NCI-H460 (cell line): ENCODE data around the gene TACR2. TPM values are rescaled to one million over a fixed set of nuclear protein-coding genes. Genes with fewer than 3 reads are reported as not detected.

Experiments
- DNase-seq: peaks from one replicate; pipeline ENCODE4 v3.0.0-alpha.2; 2016; ENCODE audit warnings: low read depth; ENCODE audit errors: extremely low read depth
- polyA plus RNA-seq: library from polyadenylated mRNA; depleted of rRNA; stranded (reverse); fragments of >200 nt; gene quantifications from 2 replicates; pipeline ENCODE4 v1.2.3, GENCODE V29; 2014; cell fraction: nucleus; rRNA removed
- total RNA-seq: library from RNA; depleted of rRNA; stranded (reverse); fragments of >200 nt; shearing (Covaris generic); gene quantifications from 2 replicates; pipeline ENCODE4 v1.2.3, GENCODE V29; 2014; rRNA removed

Gene TACR2
- total RNA-seq = not detected in 2 replicates
- not detected in 2 replicates for polyA plus RNA-seq

DNA sequence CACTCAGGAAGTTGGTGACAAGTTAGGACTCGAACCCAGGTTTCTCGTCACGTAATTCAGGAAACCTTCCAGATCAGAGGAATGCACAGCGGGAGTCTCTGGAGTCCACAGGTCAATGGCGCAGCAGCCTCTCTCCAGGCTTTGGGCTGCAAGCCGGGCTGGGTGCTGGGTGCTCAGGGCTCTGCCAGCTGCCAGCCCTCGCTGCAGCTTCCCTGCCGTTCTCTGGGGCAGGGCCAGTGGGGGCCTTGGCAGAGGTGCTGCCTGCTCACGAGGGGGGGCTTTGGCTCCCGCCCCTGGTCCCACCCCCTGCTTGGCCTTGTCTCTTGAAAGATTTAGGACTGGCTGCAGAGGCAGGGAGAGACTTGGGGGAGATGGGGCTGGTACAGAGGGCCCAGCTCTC, at the start of gene TACR2:
TACR2 (minus strand) TSS at position 224 of the 400 bp plus-strand sequence. CDS start 595 bp downstream, outside the sequence.
- DNase-seq = no peak

DNA sequence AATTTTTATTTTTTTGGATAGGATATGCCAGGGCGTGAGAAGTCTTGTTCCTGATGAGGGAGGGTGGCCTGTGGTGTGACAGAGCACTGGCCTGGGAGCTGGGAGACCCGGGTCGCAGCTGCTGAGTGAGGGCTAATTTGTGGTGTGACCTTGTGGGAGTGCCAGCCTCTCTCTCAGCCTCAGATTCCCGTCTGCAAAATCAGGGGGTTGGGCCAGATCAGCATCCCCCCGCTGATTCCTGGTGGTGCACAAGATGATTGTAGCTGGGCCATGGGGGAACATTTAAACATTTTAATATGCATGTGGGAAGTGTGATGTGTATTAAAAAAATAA, 49.4 kb upstream of the TACR2 start:
- DNase-seq = no peak

GRCh38 chr10:69465457-69466157, 48.9 kb upstream of the TACR2 start:
- no peak for DNase-seq

DNA sequence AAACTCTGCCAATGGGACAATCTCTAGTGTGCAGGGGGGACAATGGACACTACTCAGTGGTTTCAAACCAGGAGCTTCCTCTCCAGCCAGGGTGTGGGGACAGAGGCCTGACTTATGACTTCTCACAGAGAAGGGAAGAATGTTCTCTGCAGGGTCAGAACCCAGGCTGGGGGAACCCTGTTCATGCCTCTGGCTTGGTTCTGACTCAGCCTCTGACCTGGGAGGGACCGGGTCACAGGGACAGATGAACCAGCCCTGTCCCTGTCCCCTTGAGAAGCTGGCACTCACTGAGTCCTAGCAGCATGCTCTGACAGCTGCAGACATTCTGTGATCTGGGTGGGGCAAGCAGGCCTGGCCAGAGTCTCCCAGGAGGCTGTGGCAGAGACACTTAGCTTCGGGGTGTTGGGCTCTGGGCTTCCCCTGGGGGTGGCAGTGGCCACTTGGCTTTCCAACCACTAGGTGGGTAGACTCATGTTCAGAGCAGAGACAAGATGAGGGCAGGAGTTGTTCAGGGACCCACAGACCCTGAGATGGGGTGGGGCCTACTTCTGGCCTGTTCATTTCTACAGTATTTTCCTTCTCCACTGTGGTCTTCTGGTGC, 48.2 kb upstream of the TACR2 start:
- no peak for DNase-seq

- DNase-seq = no peak
Measured at GRCh38 chr10:69464401-69464800, 47.7 kb upstream of the TACR2 start.

- no peak for DNase-seq
Measured at GRCh38 chr10:69463886-69464285, 47.2 kb upstream of the TACR2 start.

DNA sequence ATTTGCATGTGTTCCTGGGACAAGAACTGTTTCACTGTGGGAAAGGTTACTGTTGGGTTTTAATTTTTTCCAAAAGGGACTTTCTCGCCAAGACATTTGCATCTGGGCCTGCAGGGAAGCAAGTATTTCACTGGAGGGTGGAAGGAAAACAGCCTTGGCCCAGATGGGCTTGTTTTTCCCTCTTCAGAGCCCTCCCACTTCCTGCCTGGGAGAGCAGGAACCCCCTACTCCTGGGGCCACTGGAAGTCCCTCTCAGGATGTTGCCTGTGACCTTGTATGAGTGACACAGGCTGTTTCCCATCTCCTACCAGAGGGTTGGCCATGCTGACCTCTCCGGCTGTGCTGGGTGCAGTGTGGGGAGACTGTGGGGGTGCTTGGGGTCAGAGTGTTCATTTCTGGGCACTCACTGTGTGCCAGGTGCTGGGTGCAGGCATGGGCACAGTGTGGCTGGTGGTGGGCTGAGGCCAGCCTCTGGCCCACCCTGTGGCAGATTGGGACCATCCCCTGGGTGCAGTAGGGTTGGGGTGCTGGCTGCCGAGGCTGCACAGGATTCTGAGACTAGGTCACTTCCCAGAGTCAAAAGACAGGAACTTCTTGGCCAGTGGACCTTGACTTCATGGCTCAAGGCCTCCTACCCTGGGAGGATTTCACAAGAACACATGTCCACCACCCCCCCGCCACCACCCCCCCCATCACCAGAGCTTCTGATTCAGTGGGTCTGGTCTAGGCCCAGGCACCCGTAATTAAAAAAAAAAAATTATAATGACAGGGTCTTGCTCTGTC, 44.7 kb upstream of the TACR2 start:
- no peak for DNase-seq

DNA sequence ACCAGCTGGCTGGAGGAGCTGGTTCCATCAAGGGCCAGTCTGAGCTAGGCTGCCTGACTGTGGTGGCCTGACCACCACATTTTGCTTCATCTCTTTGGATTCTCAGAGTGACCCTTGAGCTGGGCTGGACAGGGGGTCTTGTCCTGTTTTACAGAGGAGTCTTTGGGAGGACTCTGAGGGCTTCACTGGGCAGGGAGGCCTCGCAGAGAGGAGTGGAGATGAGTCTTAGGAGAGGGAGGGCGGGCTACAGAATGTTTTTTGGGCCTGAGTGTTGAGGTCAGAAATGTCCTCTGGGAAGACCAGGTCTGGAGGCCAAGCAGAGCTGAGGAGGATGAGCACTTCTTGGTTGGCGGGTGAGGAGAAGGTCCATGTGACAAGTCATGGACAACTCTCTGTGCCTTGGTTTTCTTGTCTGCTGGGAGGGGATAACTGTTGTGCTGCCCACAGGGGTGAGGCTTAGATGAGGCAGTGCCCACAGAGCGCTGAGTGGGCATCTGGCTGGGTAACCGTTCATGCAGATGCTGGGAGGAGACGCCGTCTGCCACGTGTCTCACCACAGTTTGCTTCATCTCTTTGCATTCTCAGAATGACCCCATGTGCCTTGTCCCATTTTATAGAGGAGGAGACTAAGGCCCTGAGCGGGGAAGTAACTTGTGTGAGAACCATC, 44.0 kb upstream of the TACR2 start:
- DNase-seq = no peak

DNA sequence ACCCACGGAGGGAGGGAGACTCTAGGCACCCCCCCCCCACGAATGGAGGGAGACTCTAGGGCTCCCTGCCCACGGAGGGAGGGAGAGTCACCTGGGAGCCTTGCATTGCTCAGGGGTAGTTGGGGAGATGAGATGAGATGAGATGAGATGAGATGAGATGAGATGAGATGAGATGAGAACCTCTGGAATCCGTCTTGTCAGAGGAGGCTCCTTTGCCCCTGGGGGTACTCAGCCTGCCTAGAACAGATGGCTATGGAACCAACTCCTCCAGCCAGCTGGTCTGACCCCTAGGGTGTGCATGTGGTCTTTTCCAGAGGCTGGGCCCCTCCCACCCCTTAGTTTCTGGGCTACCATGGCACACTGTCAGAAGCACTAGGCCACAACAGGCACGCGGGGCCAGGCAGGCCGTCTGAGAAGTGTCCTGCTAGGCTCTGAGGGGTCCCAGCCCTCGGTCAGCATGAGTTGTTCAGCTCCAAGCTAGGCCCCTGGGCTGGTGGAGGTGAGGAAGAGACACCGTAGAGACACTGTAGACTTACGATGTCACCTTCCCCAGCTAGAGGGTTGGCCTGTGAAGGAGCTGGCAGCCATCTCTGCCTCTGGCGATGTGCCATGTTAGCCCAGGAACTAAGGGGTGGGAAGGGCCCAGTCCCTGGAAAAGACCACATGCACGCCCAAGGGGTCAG, 43.3 kb upstream of the TACR2 start:
- no peak for DNase-seq

DNA sequence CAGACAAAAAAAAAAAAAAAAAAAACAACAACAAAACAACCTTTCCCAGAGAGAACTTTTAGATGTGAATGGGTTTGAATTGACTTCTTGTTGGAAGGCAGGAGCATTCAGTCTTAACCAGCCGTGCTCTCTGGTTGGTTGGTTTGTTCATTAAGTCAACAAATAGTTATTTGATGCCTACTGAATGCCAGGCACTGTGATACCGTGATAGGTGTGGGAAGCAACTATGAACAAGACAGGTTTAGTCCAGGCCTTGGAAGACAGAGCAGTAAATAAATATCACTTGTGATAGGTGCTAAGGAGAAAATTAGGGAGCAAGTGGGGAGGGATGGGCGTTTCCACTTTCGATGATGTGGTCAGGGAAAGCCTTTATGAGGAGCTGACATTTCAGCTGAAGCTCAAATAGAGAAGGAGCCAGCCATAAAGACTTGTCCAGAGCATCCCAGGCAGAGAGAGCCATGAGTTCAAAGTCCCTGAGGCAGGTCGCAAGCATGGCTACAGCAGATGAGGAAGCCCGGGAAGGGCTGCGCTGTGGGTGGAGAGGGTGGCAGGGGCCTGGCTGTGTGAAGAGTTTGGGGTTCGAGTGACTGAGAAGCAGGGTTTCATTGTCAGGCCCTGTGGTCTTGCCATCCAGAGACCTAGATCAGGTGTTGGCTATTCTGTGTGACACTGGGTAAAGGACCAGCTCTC, 42.5 kb upstream of the TACR2 start:
- DNase-seq = no peak

DNA sequence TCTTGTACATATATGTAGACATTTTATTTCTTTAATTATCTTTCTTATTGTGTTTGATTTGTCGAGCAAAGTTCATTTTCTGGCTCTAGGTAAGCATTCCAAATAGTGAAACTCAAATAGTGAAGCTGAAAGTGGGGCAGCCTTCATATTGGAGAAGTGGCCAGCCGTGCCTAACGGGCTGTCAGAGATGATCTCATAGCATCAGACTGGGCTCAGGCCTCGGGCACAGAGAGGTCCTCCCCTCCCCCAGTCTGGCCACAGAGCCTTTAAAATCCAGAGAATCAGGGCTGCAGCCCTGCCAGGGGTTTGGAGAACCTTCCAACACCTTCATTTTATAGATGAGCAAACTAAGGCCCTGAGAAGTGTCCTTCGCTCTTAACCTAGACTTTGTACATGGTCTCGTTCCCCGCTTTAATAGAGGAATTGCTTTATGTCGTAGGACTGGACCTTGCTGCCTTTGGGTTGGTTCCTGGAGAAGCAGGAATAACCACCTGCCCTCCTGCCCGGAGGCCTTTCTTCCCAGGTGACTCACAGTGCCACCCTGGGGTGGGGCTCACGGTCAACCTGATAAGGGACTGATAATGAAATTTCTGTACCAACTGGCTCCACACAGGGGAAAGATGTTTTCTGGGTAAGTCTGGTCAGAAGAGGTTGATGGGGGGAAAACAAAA, 41.8 kb upstream of the TACR2 start:
- no peak for DNase-seq

DNA sequence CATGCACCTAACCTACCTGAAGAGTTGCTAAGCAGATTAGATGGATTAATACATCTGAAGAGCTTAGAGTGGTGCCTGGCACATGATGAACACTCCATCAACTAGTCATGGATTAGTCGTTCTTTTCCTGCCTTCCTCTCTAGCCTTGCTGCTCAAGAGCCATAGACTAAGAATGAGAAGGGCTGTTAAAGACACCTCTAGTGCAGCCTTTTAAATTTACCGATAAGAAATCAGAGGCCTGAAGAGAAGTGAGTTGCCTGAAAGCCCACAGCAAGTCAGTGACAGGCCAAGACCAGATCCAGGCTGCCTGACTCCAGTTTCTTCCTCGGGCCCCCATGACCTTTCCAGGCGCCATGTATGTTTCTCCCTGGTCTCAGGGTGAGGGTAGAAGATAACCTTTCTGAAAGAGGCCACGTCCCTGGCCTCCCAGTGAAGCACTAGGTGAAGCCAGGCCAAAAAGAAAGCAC, 41.1 kb upstream of the TACR2 start:
- DNase-seq = no peak

- no peak for DNase-seq
Measured at GRCh38 chr10:69456880-69457693, 40.4 kb upstream of the TACR2 start.

GRCh38 chr10:69455006-69455763, 38.5 kb upstream of the TACR2 start:
- no peak for DNase-seq

DNA sequence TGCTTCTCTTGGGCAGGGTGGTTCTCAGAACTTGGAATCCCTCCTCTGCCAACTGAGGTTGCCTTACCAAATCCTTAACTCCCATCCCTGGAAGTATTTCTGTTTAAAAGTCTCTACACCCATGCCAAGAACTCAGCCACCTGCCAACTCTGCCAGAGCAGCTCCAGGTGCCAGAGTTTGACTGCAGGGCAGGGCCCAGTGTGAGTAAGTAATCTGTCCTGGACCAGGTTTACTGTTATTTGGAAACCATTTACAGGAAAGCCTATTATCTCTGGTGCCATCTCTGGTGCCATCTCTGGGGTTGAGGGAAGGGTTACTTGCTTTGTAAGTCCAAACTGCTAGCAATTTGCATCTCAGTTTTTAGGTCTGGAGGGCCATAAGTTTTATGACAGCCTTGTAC, 37.1 kb upstream of the TACR2 start:
- no peak for DNase-seq

GRCh38 chr10:69452676-69453415, 36.1 kb upstream of the TACR2 start:
- no peak for DNase-seq

DNA sequence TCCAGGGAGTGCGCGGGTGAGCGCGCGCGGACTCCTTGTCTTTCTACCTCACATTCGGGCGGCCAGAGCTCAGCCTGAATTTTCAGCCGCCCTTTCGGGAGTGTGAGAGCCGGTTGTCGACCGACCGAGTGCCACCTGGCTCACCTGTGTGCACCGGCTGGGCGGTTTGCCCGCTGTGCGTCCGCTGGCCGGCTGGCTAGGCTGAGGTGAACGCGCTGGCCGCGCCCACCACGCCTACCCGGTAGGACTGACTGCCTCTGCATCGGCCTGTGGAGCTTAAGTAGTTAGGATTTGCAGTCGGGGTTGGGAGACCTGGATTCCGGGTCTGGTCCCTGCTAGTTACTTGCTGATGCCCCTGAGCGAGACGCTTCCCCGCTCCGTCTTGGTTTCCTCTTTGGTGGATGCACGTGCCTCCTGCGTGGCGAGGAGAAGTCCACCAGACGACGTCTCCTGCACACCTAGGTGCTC, 35.1 kb upstream of the TACR2 start:
- DNase-seq = no peak
